ENCODE measurements around the gene LRP5. TPM values are rescaled to one million over a fixed set of nuclear protein-coding genes. Genes with fewer than 3 reads are reported as not detected.

Gene LRP5
- polyA plus RNA-seq, 3 donors, result 0.23 to 0.29 TPM; not detected in 1

- 97% methylated on average over 6 of the region's 9 CpGs for WGBS (ENCODE audit: insufficient coverage)
- Histone ChIP-seq H3K79me2 (ENCODE audit: insufficient read depth, low read length) (no peaks in the 10 kb centered on the region), H3K4me2 (replicated peaks; ENCODE audit: extremely low read depth, low read length, poor library complexity, severe bottlenecking) (no peak overlapping the region), H3K4me3 (replicated peaks in 1 of 3; ENCODE audit: low read depth in 2 of 3, low read length in 3 of 3) (no peak overlapping the region), H3K9me3 (replicated peaks in 1 of 2; ENCODE audit: control insufficient read depth in 1 of 2, insufficient read depth in 1 of 2, low read length in 2 of 2) (no peaks in the 10 kb centered on the region), H2AFZ (ENCODE audit: insufficient read depth, low read depth, low read length, poor library complexity, severe bottlenecking) (no peak overlapping the region), H3K4me1 (ENCODE audit: control insufficient read depth in 1 of 2, insufficient read depth in 2 of 2, low read length in 2 of 2) (peaks cover 15 to 18% of the 10 kb centered on the region in 2 donors), H3K9ac (ENCODE audit: insufficient read depth, low read length, poor library complexity, severe bottlenecking) (no peak overlapping the region), H4K20me1 (ENCODE audit: insufficient read depth, low read length) (no peaks in the 10 kb centered on the region), H3K36me3 (replicated peaks in 1 of 2; ENCODE audit: control insufficient read depth in 1 of 2, insufficient read depth in 2 of 2, low read length in 2 of 2) (no peaks in the 10 kb centered on the region), H3K27ac (ENCODE audit: low read depth in 1 of 2, low read length in 2 of 2) (no peak overlapping the region), H3K27me3 (ENCODE audit: control insufficient read depth in 2 of 2, insufficient read depth in 2 of 2, low read length in 2 of 2) (peaks cover 0 to 6% of the 10 kb centered on the region in 2 donors)
- intact Hi-C loops (cut with micrococcal nuclease), result no loop called here
- Mint-ChIP-seq H3K4me3 (no peak overlapping the region), H3K27me3 (ENCODE audit: low read depth in 3 of 3) (peaks cover 0 to 12% (median 9%) of the 10 kb centered on the region in 3 donors), H3K36me3 (no peaks in the 10 kb centered on the region), H3K27ac (no peak overlapping the region), H3K9me3 (peaks cover 0 to 3% (median 0%) of the 10 kb centered on the region in 7 donors), H3K4me1 (peaks cover 14% of the 10 kb centered on the region)
- no peak for TF ChIP-seq CTCF (IDR thresholded peaks at IDR 0.05)
- no peak for DNase-seq
Observed at GRCh38 chr11:68324241-68324640, 11.8 kb downstream of the LRP5 start.

DNA sequence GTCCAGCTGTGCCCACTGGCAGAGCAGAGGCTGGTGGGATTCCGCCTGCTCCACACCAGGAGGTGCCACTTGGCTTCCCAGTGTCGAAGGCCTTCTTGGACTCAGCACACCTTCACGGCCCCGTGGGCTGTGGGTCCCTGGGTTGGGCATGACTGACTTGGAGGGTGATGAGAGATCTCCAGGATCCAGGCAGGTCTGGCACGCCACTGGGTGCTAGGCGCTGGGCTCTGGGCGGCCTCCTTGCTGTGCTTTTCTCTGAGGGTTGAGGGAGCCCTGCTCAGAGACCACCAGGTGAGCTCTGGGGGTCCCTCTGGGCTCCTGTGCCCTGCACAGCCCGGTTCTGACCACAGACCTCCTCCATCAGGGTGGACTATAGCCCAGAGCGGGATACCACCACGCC lies 12.3 kb downstream of the LRP5 start:
- H3K27ac ChIP-seq (ENCODE audit: low read depth in 1 of 2, low read length in 2 of 2), result no peak overlapping the region
- H3K4me2 ChIP-seq (replicated peaks; ENCODE audit: extremely low read depth, low read length, poor library complexity, severe bottlenecking), result no peak overlapping the region
- peaks cover 15 to 18% of the 10 kb centered on the region in 2 donors for H3K4me1 ChIP-seq (ENCODE audit: control insufficient read depth in 1 of 2, insufficient read depth in 2 of 2, low read length in 2 of 2)
- peaks cover 0 to 6% of the 10 kb centered on the region in 2 donors for H3K27me3 ChIP-seq (ENCODE audit: control insufficient read depth in 2 of 2, insufficient read depth in 2 of 2, low read length in 2 of 2)
- H3K9ac ChIP-seq (ENCODE audit: insufficient read depth, low read length, poor library complexity, severe bottlenecking), result no peak overlapping the region
- Mint-ChIP-seq H3K9me3 (peaks cover 0 to 3% (median 0%) of the 10 kb centered on the region in 7 donors), H3K27ac (no peak overlapping the region), H3K4me1 (peaks cover 14% of the 10 kb centered on the region), H3K27me3 (ENCODE audit: low read depth in 3 of 3) (peaks cover 0 to 15% (median 9%) of the 10 kb centered on the region in 3 donors), H3K4me3 (no peak overlapping the region), H3K36me3 (no peaks in the 10 kb centered on the region)
- H3K79me2 ChIP-seq (ENCODE audit: insufficient read depth, low read length), result no peaks in the 10 kb centered on the region
- H3K4me3 ChIP-seq (replicated peaks in 1 of 3; ENCODE audit: low read depth in 2 of 3, low read length in 3 of 3), result no peak overlapping the region
- TF ChIP-seq CTCF (IDR thresholded peaks at IDR 0.05), result no peak
- DNase-seq, result no peak
- intact Hi-C loops (cut with micrococcal nuclease), result no loop called here
- H2AFZ ChIP-seq (ENCODE audit: insufficient read depth, low read depth, low read length, poor library complexity, severe bottlenecking), result no peak overlapping the region
- 100% methylated on average over 3 of the region's 10 CpGs for WGBS (ENCODE audit: insufficient coverage)
- no peaks in the 10 kb centered on the region for H3K36me3 ChIP-seq (replicated peaks in 1 of 2; ENCODE audit: control insufficient read depth in 1 of 2, insufficient read depth in 2 of 2, low read length in 2 of 2)
- no peaks in the 10 kb centered on the region for H4K20me1 ChIP-seq (ENCODE audit: insufficient read depth, low read length)
- no peaks in the 10 kb centered on the region for H3K9me3 ChIP-seq (replicated peaks in 1 of 2; ENCODE audit: control insufficient read depth in 1 of 2, insufficient read depth in 1 of 2, low read length in 2 of 2)

Data from CD14-positive monocyte (primary cell).